ENCODE results near the gene PIM2.
"Not testable (repeated sequence)": the region's sequence is repeated elsewhere in the genome, so short reads cannot be mapped to it uniquely, and the experiment has no call there.

PIM2 gene

DNA sequence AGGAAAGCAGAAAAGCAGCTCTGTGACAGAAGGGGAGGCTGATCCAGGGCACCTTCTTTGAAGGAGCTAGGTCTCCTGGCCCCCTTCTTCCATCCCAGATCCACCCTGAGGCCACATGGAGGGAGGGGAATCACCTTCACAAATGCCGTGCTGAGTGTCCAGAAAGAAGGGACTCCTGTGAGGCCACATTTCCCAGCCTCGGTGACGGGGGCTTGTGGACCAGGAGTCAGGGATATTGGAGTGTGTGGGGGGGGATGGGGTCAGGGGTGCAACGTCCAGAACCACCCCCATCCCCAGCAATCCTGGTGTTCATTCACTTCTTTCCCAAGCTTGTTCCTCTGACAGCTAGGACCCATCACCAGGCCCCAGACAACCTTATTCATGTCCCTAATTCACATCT lies 25.9 kb downstream of the PIM2 start:
- H3K27ac ChIP-seq (ENCODE audit: low read depth, low read length) = no peak overlapping the region
- no peaks in the 10 kb centered on the region for H3K4me1 ChIP-seq (ENCODE audit: insufficient read depth, low read length)
- 100% methylated on average over 3 of the region's 4 CpGs for WGBS
- no peak overlapping the region for H3K9ac ChIP-seq (ENCODE audit: low read depth, low read length)
- H3K27me3 ChIP-seq (ENCODE audit: insufficient read depth, low read length) = no peaks in the 10 kb centered on the region
- H3K36me3 ChIP-seq (ENCODE audit: insufficient read depth, low read length) = peaks cover 16% of the 10 kb centered on the region
- H3K4me3 ChIP-seq (ENCODE audit: low read length) = no peak overlapping the region
- no peaks in the 10 kb centered on the region for H3K9me3 ChIP-seq (ENCODE audit: insufficient read depth, low read depth, low read length)

DNA sequence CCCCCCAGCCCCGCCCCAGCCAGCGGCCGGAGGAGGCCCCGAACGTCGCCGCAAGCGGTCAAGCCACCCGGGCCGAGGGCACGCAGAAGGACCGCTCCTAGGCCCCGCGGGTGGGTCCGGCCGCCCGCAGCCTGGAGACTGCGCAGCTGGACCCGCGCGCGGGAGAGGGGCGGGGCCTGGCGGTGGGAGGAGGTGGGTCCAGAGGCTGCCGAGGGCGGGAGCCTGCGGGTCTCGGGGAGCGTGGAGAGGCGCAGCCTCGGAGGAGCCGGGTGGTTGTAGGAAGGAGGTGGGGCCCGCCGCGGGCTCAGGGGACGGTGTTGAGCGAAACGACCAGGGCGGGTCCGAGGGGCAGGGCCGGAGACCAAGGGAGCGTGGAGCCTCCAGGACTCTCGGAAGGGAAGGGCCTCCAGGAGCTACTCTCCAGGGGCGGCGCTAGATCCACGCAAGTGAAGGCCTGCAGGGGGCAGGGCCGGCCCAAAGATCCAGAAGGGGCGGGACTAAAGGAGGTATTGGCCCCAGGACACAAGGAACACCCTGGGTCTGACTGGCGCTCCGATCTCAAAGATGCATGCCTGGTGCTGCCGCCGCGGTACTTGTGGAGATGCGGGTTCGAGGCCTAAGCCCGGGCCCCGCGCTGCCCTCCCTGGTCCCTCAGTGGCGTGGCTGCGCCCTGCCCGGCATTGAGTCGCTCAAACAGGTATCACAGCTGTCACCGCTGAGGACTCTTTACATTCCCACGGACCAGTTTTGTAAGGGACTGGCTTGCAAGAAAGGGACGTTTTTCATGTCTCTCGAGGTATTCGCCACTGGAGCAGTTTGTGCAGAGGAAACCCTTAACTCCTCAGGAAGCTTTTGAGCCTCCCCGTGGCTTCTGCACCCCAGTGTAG lies 27.2 kb downstream of the PIM2 start:
- Histone ChIP-seq H3K4me3 (ENCODE audit: low read length) (peak overlapping the region; percentile 55), H3K9ac (ENCODE audit: low read depth, low read length) (peak overlapping the region; percentile 40; the same call in 1 of the 2 replicates)

DNA sequence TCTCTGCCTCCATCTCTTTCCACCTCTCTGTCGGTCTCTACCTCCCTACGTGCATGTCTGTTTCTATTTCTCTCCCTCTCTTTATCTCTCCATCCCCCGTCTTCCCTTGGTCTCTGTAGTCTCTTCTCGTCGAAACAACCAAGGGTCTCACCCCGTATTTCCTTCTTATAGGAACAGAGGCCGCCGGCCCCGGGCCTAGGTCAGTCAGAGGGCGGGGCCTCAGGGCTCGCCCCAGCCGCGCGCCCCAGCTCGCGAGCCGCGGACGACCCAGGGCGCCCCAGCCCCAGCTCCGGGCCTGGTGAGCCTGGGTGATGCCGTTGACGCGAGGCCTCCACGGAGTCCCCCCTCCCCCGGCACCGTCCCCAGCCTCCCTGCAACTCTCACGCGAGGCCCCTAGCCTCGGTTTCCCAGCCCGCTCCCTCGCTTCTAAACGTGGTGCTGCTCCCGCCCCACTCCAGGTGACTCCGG lies 27.9 kb downstream of the PIM2 start:
- H3K4me1 ChIP-seq (ENCODE audit: insufficient read depth, low read length) = no peaks in the 10 kb centered on the region
- peaks cover 16% of the 10 kb centered on the region for H3K36me3 ChIP-seq (ENCODE audit: insufficient read depth, low read length)
- H3K9me3 ChIP-seq (ENCODE audit: insufficient read depth, low read depth, low read length) = no peaks in the 10 kb centered on the region
- H3K9ac ChIP-seq (ENCODE audit: low read depth, low read length) = peak overlapping the region; percentile 40; the same call in 1 of the 2 replicates
- under 1% methylated on average over 35 of the region's 35 CpGs for WGBS
- no peak overlapping the region for H3K27ac ChIP-seq (ENCODE audit: low read depth, low read length)
- H3K27me3 ChIP-seq (ENCODE audit: insufficient read depth, low read length) = no peaks in the 10 kb centered on the region
- peak overlapping the region; percentile 55 for H3K4me3 ChIP-seq (ENCODE audit: low read length)

More for the DNA sequence above, 27.2 kb downstream of the PIM2 start:
- Histone ChIP-seq H3K27ac (ENCODE audit: low read depth, low read length) (no peak overlapping the region), H3K36me3 (ENCODE audit: insufficient read depth, low read length) (peaks cover 16% of the 10 kb centered on the region), H3K4me1 (ENCODE audit: insufficient read depth, low read length) (no peaks in the 10 kb centered on the region), H3K27me3 (ENCODE audit: insufficient read depth, low read length) (no peaks in the 10 kb centered on the region), H3K9me3 (ENCODE audit: insufficient read depth, low read depth, low read length) (no peaks in the 10 kb centered on the region)
- WGBS = 4% methylated on average over 68 of the region's 68 CpGs

DNA sequence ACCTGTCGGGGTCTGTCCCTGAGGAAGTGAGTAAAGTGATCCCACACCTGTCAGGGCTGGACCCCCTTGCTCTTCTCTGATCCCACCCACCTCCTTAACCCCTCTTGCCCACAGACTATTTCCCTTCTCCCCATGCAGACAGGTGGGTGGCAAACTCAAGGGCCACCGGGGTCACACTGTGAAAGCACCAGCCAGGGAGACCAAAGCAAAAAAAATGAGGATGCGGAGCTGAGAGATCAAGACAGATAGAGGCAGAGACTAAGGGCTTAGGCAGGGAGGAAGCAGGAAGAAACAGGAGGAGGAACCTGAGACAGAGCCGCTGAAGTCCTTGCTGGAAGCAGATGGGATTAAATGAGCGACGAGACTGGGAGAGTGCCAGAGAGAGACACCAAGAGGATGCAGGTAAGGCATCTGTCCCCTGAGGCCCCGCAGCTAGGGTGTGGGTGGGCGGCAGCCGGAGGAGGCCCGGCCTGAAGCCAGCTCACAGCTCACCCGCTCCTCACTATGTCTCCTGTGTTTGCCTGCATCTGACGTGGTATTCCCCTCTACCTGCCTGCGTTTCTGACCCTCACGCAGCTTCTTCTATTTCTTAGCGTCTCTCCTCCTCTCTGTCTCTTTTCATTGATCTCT lies 28.4 kb downstream of the PIM2 start:
- H3K4me1 ChIP-seq (ENCODE audit: insufficient read depth, low read length) = no peaks in the 10 kb centered on the region
- H3K9me3 ChIP-seq (ENCODE audit: insufficient read depth, low read depth, low read length) = no peaks in the 10 kb centered on the region
- 26% methylated on average over 15 of the region's 15 CpGs for WGBS
- H3K4me3 ChIP-seq (ENCODE audit: low read length) = peak overlapping the region; percentile 55
- no peak overlapping the region for H3K9ac ChIP-seq (ENCODE audit: low read depth, low read length)
- H3K27ac ChIP-seq (ENCODE audit: low read depth, low read length) = no peak overlapping the region
- H3K27me3 ChIP-seq (ENCODE audit: insufficient read depth, low read length) = no peaks in the 10 kb centered on the region
- H3K36me3 ChIP-seq (ENCODE audit: insufficient read depth, low read length) = peaks cover 16% of the 10 kb centered on the region

DNA sequence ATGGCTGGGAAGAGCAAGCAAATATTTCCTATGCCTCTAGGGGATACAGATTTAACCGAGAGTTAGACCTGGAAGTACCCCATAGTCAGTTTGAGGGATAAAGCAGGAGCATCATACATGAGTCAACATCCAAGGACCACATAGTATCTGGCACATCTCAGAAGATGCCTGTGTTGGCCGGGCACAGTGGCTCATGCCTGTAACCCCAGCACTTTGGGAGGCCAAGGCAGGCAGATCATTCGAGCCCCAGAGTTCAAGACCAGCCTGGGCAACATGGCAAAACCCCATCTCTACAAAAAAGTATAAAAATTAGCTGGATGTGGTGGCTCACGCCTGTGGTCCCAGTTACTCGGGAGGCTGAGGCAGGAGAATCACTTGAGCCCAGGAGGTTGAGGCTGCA lies 32.2 kb downstream of the PIM2 start:
- not testable (repeated sequence) for H3K4me1 ChIP-seq (ENCODE audit: insufficient read depth, low read length); H3K9me3 ChIP-seq (ENCODE audit: insufficient read depth, low read depth, low read length); H3K27me3 ChIP-seq (ENCODE audit: insufficient read depth, low read length); H3K9ac ChIP-seq (ENCODE audit: low read depth, low read length); H3K36me3 ChIP-seq (ENCODE audit: insufficient read depth, low read length); H3K4me3 ChIP-seq (ENCODE audit: low read length); H3K27ac ChIP-seq (ENCODE audit: low read depth, low read length)
- 84% methylated on average over 5 of the region's 5 CpGs for WGBS

DNA sequence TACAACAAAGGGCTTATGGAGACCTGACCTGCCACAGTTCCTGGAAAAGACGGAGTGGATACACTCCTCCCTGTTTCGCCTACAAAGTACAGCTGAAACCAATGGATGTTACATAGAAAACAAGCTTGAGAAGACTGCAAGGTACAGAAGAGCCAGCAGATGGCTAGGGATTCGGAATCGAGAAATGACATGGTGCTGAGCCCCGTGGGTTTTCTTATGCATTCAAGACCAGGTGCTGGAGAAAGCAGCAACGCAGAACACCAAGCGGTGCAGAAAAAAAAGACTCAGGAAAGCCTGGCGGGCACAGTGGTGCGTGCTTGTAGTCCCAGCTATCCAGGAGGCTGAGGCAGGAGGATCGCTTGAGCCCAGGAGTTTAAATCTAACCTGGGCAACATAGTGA lies 35.1 kb downstream of the PIM2 start:
- Histone ChIP-seq H3K4me3 (ENCODE audit: low read length) (no peak overlapping the region), H3K27me3 (ENCODE audit: insufficient read depth, low read length) (no peaks in the 10 kb centered on the region), H3K27ac (ENCODE audit: low read depth, low read length) (no peak overlapping the region), H3K9ac (ENCODE audit: low read depth, low read length) (no peak overlapping the region), H3K9me3 (ENCODE audit: insufficient read depth, low read depth, low read length) (no peaks in the 10 kb centered on the region), H3K36me3 (ENCODE audit: insufficient read depth, low read length) (no peaks in the 10 kb centered on the region), H3K4me1 (ENCODE audit: insufficient read depth, low read length) (no peaks in the 10 kb centered on the region)
- WGBS = 83% methylated on average over 10 of the region's 10 CpGs

DNA sequence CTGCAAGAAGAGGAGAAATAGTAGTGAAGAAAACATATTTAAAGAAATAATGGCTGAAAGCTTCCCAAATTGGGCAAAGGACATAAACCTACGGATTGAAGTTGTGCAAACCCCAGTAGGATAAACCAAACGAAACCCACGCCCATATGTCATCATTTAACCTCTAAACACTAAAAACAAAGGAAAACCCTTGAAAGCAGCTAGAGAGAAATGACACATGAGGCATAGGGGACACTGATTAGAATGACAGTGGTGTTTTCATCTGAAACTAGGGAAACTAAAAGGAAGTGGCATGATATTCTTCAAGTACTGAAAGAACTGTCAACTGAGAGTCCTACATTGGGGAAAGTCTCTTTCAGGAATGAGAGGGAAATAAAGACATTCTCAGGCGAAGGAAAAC lies 41.9 kb downstream of the PIM2 start:
- H3K9me3 ChIP-seq (ENCODE audit: insufficient read depth, low read depth, low read length); H3K4me1 ChIP-seq (ENCODE audit: insufficient read depth, low read length); H3K27me3 ChIP-seq (ENCODE audit: insufficient read depth, low read length); H3K27ac ChIP-seq (ENCODE audit: low read depth, low read length); H3K36me3 ChIP-seq (ENCODE audit: insufficient read depth, low read length); H3K9ac ChIP-seq (ENCODE audit: low read depth, low read length); H3K4me3 ChIP-seq (ENCODE audit: low read length): not testable (repeated sequence)
- WGBS = 90% methylated on average over 2 of the region's 4 CpGs

DNA sequence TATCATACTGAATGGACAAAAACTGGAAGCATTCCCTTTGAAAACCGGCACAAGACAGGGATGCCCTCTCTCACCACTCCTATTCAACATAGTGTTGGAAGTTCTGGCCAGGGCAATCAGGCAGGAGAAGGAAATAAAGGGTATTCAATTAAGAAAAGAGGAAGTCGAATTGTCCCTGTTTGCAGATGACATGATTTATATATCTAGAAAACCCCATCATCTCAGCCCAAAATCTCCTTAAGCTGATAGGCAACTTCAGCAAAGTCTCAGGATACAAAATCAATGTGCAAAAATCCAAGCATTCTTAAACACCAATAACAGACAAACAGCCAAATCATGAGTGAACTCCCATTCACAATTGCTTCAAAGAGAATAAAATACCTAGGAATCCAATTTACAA lies 46.8 kb downstream of the PIM2 start:
- H3K27ac ChIP-seq (ENCODE audit: low read depth, low read length); H3K36me3 ChIP-seq (ENCODE audit: insufficient read depth, low read length); H3K9ac ChIP-seq (ENCODE audit: low read depth, low read length); H3K9me3 ChIP-seq (ENCODE audit: insufficient read depth, low read depth, low read length); H3K4me3 ChIP-seq (ENCODE audit: low read length); H3K27me3 ChIP-seq (ENCODE audit: insufficient read depth, low read length); H3K4me1 ChIP-seq (ENCODE audit: insufficient read depth, low read length): not testable (repeated sequence)
- WGBS = no CpG with 5 or more reads among the region's 2 CpGs

DNA sequence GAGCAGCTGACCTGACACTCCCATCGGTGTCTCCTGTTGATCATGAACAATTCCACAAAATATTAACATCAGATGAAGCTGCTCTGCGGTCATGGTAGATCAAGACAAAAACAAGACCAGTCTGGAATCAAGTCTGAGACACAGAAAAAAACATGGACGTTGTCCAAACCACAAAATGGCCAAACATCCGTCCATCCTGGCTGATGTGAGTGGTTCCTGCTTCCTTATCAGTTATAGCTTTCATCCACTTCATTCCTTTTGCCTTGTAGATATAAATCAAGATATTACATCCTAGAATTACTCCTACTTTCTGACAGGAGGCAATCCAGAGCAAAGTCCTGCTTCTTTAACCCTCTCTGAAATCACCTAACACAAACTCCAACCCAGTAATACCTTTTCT lies 54.6 kb downstream of the PIM2 start:
- WGBS = 84% methylated on average over 4 of the region's 4 CpGs
- H3K9me3 ChIP-seq (ENCODE audit: insufficient read depth, low read depth, low read length) = no peaks in the 10 kb centered on the region
- no peak overlapping the region for H3K4me3 ChIP-seq (ENCODE audit: low read length)
- H3K36me3 ChIP-seq (ENCODE audit: insufficient read depth, low read length) = no peaks in the 10 kb centered on the region
- no peak overlapping the region for H3K27ac ChIP-seq (ENCODE audit: low read depth, low read length)
- no peaks in the 10 kb centered on the region for H3K27me3 ChIP-seq (ENCODE audit: insufficient read depth, low read length)
- H3K4me1 ChIP-seq (ENCODE audit: insufficient read depth, low read length) = no peaks in the 10 kb centered on the region
- no peak overlapping the region for H3K9ac ChIP-seq (ENCODE audit: low read depth, low read length)

All from HUES64 (cell line).